NCI-H345 treated with DMSO at 0.1 percent for 48 hours (cell line): ENCODE results near the gene SLC36A1.
A peak's percentile ranks its signal among the peaks of the same experiment; 100 is the strongest.
"Not testable (repeated sequence)": the region's sequence is repeated elsewhere in the genome, so short reads cannot be mapped to it uniquely, and the experiment has no call there.

Source experiments
- DNase-seq: peaks from one replicate; lab custom pipeline; 2025; ENCODE audit not compliant: unreplicated experiment; lab: John Stamatoyannopoulos, UW

Gene SLC36A1

DNA sequence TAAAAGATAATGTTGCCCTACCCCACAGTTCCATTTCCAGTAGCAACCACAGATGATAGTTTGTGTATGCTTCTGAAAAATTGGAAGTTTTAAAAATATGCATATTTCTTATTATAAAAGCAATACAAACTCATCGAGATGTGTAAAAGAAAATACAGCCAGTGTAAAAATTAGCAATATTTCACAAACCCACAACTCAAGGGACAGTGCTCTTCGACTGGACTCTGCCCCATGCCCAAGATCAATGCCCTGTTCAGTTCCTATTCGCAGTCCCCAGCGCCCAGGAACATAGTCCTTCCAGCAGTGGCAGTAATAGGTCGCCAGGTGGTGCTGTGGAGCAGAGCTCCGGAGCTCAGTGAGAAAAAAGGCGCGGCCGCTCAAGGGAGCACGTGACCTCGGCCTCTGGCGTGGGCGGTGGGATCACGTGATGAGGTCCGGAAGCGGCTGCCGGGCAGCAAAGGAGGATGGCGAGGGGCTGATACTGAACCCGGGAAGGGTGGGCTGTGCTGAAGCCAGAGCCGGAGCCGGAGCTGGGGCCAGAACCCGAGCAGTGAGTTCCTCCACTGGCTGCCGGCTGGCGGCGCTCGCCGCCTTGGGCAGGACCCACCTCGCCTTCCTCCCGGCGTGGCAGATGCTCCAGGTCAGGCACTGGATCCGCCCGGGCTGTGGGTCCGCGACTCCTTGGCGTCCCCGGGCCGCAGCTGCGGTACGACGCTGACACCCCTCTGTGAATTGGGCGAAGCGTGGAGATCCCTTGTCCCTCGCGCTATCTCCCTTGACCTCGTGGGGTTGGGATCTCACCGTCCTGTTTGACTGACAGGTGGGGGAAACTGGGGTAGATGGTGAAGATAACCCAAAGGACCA is at the start of gene SLC36A1:
Gene SLC36A1, plus strand, starts transcription at position 430 of the 864 bp plus-strand sequence. CDS start 11,190 bp downstream, outside the sequence.
- DNase-seq = peak; percentile 96

- no peak for DNase-seq
Observed at GRCh38 chr5:151405334-151406160, 41.9 kb upstream of the SLC36A1 start.

DNA sequence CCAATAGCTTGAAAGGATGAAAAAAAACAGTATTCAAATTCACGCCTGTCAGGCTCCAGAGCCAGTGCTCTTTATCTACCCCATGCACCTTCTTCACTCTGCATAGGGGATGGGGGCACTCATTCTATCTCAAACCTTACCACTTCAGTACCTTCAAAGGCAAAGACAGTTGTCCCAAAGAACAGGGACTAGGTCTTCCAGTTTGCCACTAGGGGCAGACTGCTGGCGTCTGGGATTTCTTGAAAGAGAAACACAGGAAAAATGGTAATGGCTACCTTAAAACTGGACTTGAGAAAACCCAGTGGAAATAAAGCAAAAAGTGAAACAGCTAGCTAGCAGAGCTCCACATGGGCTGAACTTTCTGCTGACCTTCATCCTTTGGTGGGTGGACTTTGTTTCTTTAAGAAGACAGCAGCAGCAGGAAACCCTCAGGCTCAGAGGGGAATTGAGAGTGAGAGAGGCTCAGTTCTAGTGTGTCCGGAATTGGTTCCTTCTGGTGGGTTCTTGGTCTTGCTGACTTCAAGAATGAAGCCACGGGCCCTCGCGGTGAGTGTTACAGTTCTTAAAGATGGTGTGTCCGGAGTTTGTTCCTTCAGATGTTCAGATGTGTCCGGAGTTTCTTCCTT is 41.0 kb upstream of the SLC36A1 start:
- no peak for DNase-seq

DNA sequence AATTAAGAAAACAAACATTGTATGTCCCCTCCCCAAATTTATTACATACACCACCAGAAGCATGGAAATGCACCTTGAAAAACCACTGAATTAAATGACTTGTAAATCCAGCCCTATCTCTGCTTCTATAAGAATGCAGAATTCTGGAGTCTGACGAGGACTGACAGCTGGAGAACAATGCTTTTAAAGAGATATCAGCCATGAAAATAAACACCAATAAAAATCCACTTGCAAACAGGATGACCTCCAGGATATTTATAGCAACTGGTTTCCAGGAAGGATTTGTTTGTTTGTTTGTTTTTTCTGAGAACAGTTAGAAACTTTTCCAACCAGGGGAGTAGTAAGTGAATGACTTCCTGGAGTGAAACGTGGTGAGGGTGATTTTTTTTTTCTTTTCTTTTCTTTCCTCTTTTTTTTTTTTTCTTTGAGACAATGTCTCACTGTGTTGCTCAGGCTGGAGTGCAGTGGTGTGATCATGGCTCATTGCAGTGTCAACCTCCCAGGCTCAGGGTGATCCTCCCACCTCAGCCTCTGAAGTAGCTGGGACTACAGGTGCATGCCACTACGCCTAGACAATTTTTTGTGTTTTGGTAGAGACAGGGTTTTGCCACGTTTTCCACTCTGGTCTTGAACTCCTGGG is 38.7 kb upstream of the SLC36A1 start:
- no peak for DNase-seq

DNA sequence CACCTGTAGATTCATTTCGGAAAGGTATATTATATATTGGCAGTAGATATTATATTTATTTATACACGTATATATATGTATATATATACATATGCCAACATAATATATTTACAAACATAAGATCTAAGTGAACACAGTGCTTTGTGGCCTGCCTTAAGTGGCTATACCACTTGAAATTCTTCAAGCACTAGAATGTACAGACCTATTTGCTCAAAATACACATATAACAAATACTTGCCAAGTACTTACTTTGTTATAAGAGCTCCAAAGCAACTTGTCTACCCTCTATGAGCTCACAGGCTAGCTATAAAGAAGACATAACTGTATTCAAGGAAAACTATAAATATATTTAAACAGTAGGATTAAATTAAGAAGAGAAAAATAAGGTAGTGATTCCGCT is 33.6 kb upstream of the SLC36A1 start:
- DNase-seq = peak; percentile 28

DNA sequence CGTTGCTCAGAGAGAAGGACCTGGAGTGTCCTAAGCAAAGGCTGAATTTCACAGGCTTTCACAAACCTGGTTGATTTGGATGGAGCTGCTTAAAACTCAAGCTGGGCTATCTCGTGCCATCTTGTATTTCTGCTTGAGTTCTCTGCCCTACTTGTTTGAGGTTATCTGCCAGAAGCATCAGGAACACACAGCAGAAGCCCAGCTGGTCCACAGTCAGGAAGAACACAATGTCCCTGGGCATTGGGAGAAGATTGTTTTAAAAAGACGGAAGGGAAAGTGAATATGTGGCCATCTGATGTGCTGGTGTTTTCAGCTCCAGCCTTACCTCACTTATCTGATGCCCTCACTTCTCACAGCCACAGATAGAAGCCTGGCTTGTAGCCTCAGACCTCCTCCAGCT is 32.9 kb upstream of the SLC36A1 start:
- no peak for DNase-seq

DNA sequence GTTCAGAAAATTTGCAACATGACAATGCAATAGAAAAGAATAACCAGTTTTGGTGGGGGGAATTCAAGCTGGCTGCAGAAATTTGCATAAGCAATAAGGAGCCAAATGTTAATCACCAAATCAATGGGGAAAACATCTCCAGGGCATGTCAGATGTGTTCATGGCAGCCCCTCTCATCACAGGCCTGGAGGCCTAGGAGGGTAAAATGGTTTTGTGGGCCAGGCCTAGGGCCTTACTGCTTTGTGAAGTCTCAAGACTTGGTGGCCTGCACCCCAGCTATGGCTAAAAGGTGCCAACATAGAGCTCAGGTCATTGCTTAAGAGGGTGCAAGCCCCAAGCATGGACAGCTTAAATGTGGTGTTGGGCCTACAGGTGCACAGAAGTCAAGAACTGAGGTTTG is 29.7 kb upstream of the SLC36A1 start:
- DNase-seq = no peak

GRCh38 chr5:151420127-151420526 is 27.3 kb upstream of the SLC36A1 start:
- no peak for DNase-seq

GRCh38 chr5:151424892-151425523 is 22.4 kb upstream of the SLC36A1 start:
- no peak for DNase-seq

GRCh38 chr5:151426347-151426746 is 21.1 kb upstream of the SLC36A1 start:
- not testable (repeated sequence) for DNase-seq

DNA sequence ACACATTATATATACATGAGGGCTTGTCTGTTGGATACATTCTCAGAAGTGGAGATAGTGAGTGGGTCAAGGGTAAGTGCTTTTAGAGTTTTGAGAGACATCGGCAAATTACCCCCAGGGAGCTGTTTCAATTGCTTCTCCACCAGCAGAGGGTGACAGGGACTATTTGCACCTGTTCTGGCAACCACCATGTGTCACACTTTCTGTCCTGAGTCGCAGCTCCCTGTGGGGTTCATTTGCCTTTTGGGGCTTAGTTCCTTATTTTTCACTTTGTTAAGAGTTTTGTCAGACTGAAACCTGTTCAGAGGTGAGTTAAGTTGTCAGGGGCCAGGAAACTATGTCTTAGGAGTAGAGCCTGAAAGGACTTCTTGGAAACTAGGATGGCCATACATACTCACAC is 20.1 kb upstream of the SLC36A1 start:
- no peak for DNase-seq

DNA sequence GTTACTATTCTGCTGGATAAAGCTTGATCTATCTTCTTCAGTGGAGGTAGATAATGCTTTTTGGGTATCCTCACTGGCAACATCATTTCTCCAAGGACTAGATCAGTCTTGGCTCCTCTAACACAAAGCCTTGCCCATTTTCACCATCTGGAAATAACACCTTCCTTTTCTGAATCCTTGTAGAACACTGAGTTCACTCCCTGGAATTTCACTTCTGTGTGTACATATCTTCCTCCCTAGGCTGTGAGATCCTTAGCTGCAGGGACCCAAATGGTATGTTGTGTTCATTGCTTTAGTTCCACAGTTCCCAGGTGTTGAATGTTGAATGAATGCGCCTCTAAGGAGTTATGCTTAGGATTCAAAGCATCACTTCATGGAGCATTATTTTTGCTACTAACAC is 16.7 kb upstream of the SLC36A1 start:
- DNase-seq = no peak

DNA sequence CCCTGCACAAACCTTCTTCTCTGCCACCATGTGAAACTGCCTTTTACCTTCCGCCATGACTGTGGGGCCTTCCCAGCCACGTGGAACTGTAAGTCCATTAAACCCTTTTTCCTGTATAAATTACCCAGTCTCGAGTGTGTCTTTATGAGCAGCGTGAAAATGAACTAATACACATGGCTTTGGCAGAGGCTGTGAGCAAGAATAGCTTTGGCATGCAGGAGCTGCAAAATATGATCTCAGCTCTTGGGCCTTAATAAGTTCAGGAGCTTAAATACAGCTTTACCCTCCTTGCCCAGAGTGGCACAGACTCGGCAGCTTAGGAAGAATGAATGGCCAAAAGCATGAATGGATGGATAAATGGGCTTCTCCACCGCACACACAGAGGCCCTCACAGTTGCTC is 15.7 kb upstream of the SLC36A1 start:
- no peak for DNase-seq

DNA sequence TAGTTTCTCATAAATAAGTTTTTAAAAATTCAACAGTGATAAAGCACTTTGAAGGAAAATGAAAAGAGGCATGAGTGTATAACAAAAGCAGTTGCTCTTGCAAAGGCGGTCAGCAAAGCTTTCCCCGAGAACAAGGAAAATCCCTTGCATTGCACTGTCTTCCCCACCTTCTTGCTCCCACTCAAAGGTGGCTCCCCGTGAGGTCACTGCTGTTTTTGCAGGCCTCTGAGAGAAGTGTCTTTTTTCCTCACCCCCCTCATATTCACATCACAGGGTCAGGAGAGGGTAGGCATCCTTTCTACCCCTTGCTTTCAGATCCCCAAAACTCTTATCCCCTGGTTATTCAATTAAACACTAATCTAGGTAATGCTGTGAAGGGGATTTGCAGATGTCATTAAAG is 15.2 kb upstream of the SLC36A1 start:
- DNase-seq = no peak

- no peak for DNase-seq
Observed at GRCh38 chr5:151434570-151435237, 12.7 kb upstream of the SLC36A1 start.

DNA sequence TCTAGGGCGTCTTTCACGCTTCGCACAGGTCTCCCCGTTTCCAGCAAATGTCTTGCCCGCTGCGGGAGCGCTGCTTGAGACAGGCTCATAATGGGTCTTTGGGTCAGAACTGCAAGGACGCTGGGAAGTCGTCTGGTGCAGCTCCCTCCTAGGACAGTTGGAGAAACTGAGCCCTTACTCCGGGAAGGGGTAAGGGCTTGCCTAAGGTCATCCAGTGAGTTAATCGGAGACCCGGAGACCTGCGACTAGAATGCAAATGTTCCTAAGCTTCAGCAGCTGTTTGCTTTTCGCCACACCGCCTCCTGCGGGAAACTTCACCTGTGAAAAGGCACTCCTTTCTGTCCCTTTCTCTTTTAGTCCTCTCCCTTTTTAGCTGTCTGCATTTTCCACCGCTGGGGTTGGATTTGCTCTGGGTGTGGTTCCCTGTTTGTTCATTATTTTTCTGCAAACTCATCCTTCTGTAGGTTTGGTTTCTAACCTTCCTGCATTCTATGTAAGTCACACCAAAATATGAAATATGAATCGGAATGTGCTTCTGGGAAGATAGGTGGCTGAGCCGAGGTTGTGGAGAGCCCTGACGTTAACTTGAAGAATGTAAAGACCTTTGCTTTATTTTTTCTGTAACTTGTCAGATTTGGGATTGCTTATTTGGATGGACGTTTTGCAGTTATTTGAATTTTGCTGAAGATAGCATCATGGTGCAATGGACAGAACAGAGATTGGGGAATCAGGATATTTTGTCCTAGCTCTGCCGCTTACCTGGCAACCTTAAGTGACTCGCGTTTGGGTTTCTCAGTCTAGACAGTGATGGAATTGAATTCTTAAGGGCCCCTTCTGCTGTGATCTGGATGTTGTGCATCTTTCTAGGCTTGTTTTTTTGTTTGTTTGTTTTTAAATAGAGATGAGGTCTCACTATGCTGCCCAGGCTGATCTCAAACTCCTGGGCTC is 909 bp downstream of the SLC36A1 start:
- peak; percentile 44 for DNase-seq

- no peak for DNase-seq
Observed at GRCh38 chr5:151449297-151449696, 1.9 kb downstream of the SLC36A1 start.

- DNase-seq = no peak
Observed at GRCh38 chr5:151449839-151450238, 2.4 kb downstream of the SLC36A1 start.

GRCh38 chr5:151450605-151451004 is 3.2 kb downstream of the SLC36A1 start:
- DNase-seq = no peak
